CD4-positive, alpha-beta memory T cell (primary cell): Measurements from ENCODE around the gene HIVEP1. TPM values are rescaled to one million over a fixed set of nuclear protein-coding genes. Genes with fewer than 3 reads are reported as not detected.

Experiments
- CTCF ChIA-PET: fragments of 350-600 bp; sonication (Branson Sonifier 250); formaldehyde crosslinking; loops from one replicate; lab custom pipeline; 2021; ENCODE audit warnings: inconsistent platforms; ENCODE audit not compliant: partially characterized antibody; lab: Charles Lee
- POLR2A ChIA-PET: fragments of 350-600 bp; sonication (Branson Sonifier 250); formaldehyde crosslinking; loops from one replicate; lab custom pipeline; 2021; ENCODE audit not compliant: partially characterized antibody; lab: Charles Lee
- DNase-seq, 5 donors: peaks; one replicate each; pipeline versions ENCODE4 v3.0.0 to v3.0.0-alpha.2; 2020 to 2022; ENCODE audit warnings: mixed read lengths in 1 of 5
- H3K27ac ChIP-seq: one replicate; pipeline ENCODE4 v1.7.0; 2013; ENCODE audit warnings: low read depth, low read length
- H3K27me3 ChIP-seq: 2 replicates; pipeline ENCODE4 v1.7.0; 2013; ENCODE audit warnings: mild to moderate bottlenecking, low read length, moderate library complexity; ENCODE audit not compliant: insufficient read depth
- H3K36me3 ChIP-seq: 2 replicates; pipeline ENCODE4 v1.7.0; 2013; ENCODE audit warnings: mild to moderate bottlenecking, low read length, moderate library complexity; ENCODE audit not compliant: insufficient read depth
- H3K4me1 ChIP-seq: 2 replicates; pipeline ENCODE4 v1.7.0; 2013; ENCODE audit warnings: mild to moderate bottlenecking, low read length, moderate library complexity; ENCODE audit not compliant: insufficient read depth
- H3K4me3 ChIP-seq, 2 donors: one replicate each; pipeline ENCODE4 v1.7.0; 2013; ENCODE audit warnings: low read length in 2 of 2, mild to moderate bottlenecking in 1 of 2
- H3K9me3 ChIP-seq, 2 donors: one replicate each; pipeline ENCODE4 v1.7.0; 2013; ENCODE audit warnings: low read length in 2 of 2, control low read depth in 1 of 2; ENCODE audit not compliant: control insufficient read depth in 1 of 2
- H3K27ac Mint-ChIP-seq, 7 donors: one replicate each; pipeline ENCODE4 v1.8.0; 2020 to 2021; ENCODE audit warnings: mixed read lengths in 7 of 7, mild to moderate bottlenecking in 6 of 7, inconsistent platforms in 3 of 7, moderate library complexity in 3 of 7
- H3K27me3 Mint-ChIP-seq, 2 donors: one replicate each; pipeline ENCODE4 v1.8.0; 2020 to 2021; ENCODE audit warnings: mixed read lengths in 2 of 2
- H3K36me3 Mint-ChIP-seq, 2 donors: one replicate each; pipeline ENCODE4 v1.8.0; 2020 to 2021; ENCODE audit warnings: mixed read lengths in 2 of 2, inconsistent platforms in 1 of 2, mild to moderate bottlenecking in 1 of 2
- H3K4me1 Mint-ChIP-seq, 4 donors: one replicate each; pipeline ENCODE4 v1.8.0; 2020 to 2021; ENCODE audit warnings: mixed read lengths in 4 of 4, mild to moderate bottlenecking in 1 of 4
- H3K4me3 Mint-ChIP-seq, 8 donors: one replicate each; pipeline ENCODE4 v1.8.0; 2020 to 2021; ENCODE audit warnings: mixed read lengths in 8 of 8, mild to moderate bottlenecking in 7 of 8, moderate library complexity in 6 of 8, inconsistent platforms in 3 of 8
- H3K9me3 Mint-ChIP-seq, 8 donors: one replicate each; pipeline ENCODE4 v1.8.0; 2020 to 2021; ENCODE audit warnings: mixed read lengths in 8 of 8, mild to moderate bottlenecking in 5 of 8, inconsistent platforms in 3 of 8, moderate library complexity in 1 of 8
- intact Hi-C: fragments of 100-400 bp; cut with micrococcal nuclease; formaldehyde crosslinking; loops from one replicate; pipeline ENCODE4 v1.15.1; 2023
- polyA plus RNA-seq, 2 donors: library from polyadenylated mRNA; unstranded; fragments of 300-500 nt; fragmentation: Illumina TruSeq; gene quantifications; one replicate each; pipeline ENCODE4 v1.2.3, GENCODE V29; 2021
- total RNA-seq, 2 experiments: library from RNA; stranded (reverse); gene quantifications; one replicate each; pipeline ENCODE4 v1.2.3, GENCODE V29; 2021

HIVEP1 gene
- total and polyA plus RNA-seq, 4 experiments from 2014 or later, result 0.47 to 17.6 (median 11.9) TPM

DNA sequence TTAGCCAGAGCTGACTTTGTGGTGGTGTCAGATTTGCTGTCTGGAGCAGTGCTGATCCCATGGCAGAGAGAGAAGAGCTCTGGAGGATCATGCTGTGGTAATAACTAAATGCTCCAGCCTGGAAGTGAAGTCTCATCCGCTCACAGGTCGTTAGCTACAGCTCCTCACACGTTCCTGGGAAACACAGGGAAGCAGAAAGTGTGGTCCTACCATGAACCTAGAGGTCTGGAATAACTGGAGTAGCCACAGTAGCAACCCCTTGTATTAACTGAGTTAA, 2.7 kb downstream of the HIVEP1 start:
- Histone ChIP-seq H3K27ac (no peak overlapping the region), H3K4me3 (no peak overlapping the region), H3K27me3 (no peaks in the 10 kb centered on the region), H3K36me3 (peaks cover 19% of the 10 kb centered on the region), H3K4me1 (peaks cover 23% of the 10 kb centered on the region), H3K9me3 (no peaks in the 10 kb centered on the region)
- Mint-ChIP-seq H3K4me3 (peak overlapping the region in 3 of 8 donors; percentile 6 to 30 (median 29)), H3K9me3 (peaks cover 0 to 7% (median 0%) of the 10 kb centered on the region in 8 donors), H3K27ac (peak overlapping the region; percentile 49 to 98 (median 73)), H3K27me3 (peaks cover 0 to 2% of the 10 kb centered on the region in 2 donors), H3K36me3 (peaks cover 39 to 44% of the 10 kb centered on the region in 2 donors), H3K4me1 (peaks cover 28 to 56% (median 44%) of the 10 kb centered on the region in 4 donors)
- DNase-seq, result no peak
- intact Hi-C loops, result loop anchor here (5.0 to 10.0 kb wide), 3 partner anchors 122 to 1178 kb away; partner anchors contain the start of gene MAK
- CTCF ChIA-PET, result no interaction called here
- POLR2A ChIA-PET, result interaction anchor here (1.4 kb wide), 1 partner anchor 9 kb away, joined by 4 read pairs; no protein-coding TSS in a partner anchor

DNA sequence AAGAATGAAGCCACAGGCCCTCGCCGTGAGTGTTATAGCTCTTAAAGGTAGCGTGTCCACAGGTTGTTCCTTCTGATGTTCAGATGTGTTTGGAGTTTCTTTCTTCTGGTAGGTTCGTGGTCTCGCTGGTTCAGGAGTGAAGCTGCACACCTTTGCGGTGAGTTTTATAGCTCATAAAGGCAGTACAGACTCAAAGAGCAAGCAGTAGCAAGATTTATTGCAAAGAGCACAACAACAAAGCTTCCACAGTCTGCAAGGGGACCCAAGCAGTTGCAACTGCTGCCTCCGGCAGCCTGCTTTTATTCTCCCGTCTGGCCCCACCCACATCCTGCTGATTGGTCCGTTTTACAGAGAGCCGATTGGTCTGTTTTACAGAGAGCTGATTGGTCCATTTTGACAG, 5.2 kb downstream of the HIVEP1 start:
- Mint-ChIP-seq H3K36me3 (peaks cover 51% of the 10 kb centered on the region in 2 donors), H3K9me3 (peaks cover 0 to 7% (median 0%) of the 10 kb centered on the region in 8 donors), H3K27ac (peak overlapping the region in 4 of 7 donors; percentile 23 to 84 (median 32)), H3K27me3 (peaks cover 0 to 2% of the 10 kb centered on the region in 2 donors), H3K4me3 (no peak overlapping the region), H3K4me1 (peaks cover 27 to 56% (median 45%) of the 10 kb centered on the region in 4 donors)
- peaks cover 21% of the 10 kb centered on the region for H3K4me1 ChIP-seq
- peaks cover 25% of the 10 kb centered on the region for H3K36me3 ChIP-seq
- no peak overlapping the region for H3K27ac ChIP-seq
- no peaks in the 10 kb centered on the region for H3K9me3 ChIP-seq
- no peaks in the 10 kb centered on the region for H3K27me3 ChIP-seq
- intact Hi-C loops, result loop anchor here (10.0 kb wide), 1 partner anchor 218 kb away; no protein-coding TSS in a partner anchor
- peak in 1 of 5 donors; percentile 21 for DNase-seq
- ChIA-PET POLR2A (interaction anchor here (1.3 kb wide), 1 partner anchor 14 kb away, joined by 7 read pairs; no protein-coding TSS in a partner anchor), CTCF (no interaction called here)
- H3K4me3 ChIP-seq, result no peak overlapping the region

DNA sequence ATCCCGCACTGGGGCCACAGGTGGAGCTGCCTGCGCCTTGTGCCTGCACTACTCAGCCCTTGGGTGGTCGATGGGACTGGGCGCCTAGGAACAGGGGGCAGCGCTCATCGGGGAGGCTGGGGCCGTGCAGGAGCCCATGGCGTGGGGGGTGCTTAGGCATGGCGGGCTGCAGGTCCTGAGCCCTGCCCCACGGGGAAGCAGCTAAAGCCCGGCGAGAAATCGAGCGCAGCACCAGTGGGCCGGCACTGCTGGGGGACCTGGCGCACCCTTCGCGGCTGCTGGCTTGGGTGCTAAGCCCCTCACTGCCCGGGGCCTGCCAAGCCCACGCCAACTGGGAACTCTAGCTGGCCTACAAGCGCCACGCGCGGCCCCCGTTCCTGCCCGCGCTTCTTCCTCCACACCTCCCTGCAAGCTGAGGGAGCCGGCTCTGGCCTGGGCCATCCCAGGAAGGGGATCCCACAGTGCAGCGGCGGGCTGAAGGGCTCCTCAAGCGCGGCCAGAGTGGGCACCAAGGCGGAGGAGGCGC, 5.8 kb downstream of the HIVEP1 start:
- H3K36me3 Mint-ChIP-seq, result peaks cover 50 to 51% of the 10 kb centered on the region in 2 donors
- peaks cover 29 to 56% (median 45%) of the 10 kb centered on the region in 4 donors for H3K4me1 Mint-ChIP-seq
- CTCF ChIA-PET, result interaction anchor here (1.0 kb wide), 1 partner anchor 10 kb away, joined by 3 read pairs; no protein-coding TSS in a partner anchor
- peaks cover 21% of the 10 kb centered on the region for H3K4me1 ChIP-seq
- H3K9me3 Mint-ChIP-seq, result peaks cover 0 to 7% (median 0%) of the 10 kb centered on the region in 8 donors
- H3K4me3 Mint-ChIP-seq, result no peak overlapping the region
- DNase-seq, result peak in 1 of 5 donors; percentile 38
- H3K36me3 ChIP-seq, result peaks cover 25% of the 10 kb centered on the region
- H3K9me3 ChIP-seq, result no peaks in the 10 kb centered on the region
- intact Hi-C loops, result loop anchor here (10.0 kb wide), 1 partner anchor 217 kb away; no protein-coding TSS in a partner anchor
- POLR2A ChIA-PET, result interaction anchor here (1.3 kb wide), 1 partner anchor 13 kb away, joined by 7 read pairs; no protein-coding TSS in a partner anchor
- no peaks in the 10 kb centered on the region for H3K27me3 ChIP-seq
- H3K27ac ChIP-seq, result no peak overlapping the region
- peaks cover 0 to 2% of the 10 kb centered on the region in 2 donors for H3K27me3 Mint-ChIP-seq
- H3K27ac Mint-ChIP-seq, result no peak overlapping the region
- H3K4me3 ChIP-seq, result no peak overlapping the region

DNA sequence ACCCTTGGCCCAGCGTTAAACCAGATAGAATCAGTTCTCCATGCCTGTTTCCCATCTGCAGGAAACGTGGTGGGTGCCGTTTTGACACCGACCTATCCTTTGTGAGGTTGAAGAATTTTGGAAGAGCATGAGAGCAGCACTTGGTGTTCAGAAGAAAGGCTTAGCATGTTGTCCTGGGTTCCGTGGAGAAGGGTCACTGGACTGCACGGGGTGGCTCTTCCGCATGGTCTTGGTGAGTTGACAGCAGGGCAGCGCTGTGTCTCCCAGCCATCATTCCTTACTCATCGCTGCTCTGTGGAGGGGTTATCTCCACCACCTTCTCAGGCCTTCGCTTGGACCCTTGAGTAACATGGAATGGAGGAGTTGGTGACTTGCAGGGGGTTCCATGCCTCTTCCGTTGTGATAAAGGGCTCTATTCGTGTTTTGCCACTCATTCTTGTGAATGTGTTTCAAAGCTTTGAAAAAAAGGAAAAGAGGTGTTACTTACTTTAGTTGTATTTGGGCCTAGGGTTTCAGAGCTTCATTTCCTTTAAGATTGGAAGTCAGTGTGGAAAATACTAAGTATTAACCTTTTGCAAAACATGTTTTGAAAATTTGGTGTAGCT, 8.2 kb downstream of the HIVEP1 start:
- Histone ChIP-seq H3K9me3 (no peaks in the 10 kb centered on the region), H3K36me3 (peaks cover 25% of the 10 kb centered on the region), H3K4me3 (no peak overlapping the region), H3K27ac (no peak overlapping the region), H3K27me3 (no peaks in the 10 kb centered on the region), H3K4me1 (peaks cover 12% of the 10 kb centered on the region)
- Mint-ChIP-seq H3K27me3 (no peaks in the 10 kb centered on the region), H3K4me3 (peak overlapping the region in 1 of 8 donors; percentile 15), H3K36me3 (peaks cover 44% of the 10 kb centered on the region in 2 donors), H3K9me3 (peaks cover 0 to 5% (median 0%) of the 10 kb centered on the region in 8 donors), H3K4me1 (peaks cover 27 to 53% (median 40%) of the 10 kb centered on the region in 4 donors), H3K27ac (peak overlapping the region in 6 of 7 donors; percentile 7 to 62 (median 47))
- intact Hi-C loops, result no loop called here
- CTCF ChIA-PET, result no interaction called here
- no peak for DNase-seq
- POLR2A ChIA-PET, result no interaction called here

- Histone ChIP-seq H3K27ac (no peak overlapping the region), H3K36me3 (peaks cover 11% of the 10 kb centered on the region), H3K27me3 (no peaks in the 10 kb centered on the region), H3K4me1 (peaks cover 20% of the 10 kb centered on the region), H3K9me3 (no peaks in the 10 kb centered on the region), H3K4me3 (no peak overlapping the region)
- H3K27ac Mint-ChIP-seq, result no peak overlapping the region
- intact Hi-C loops, result no loop called here
- POLR2A ChIA-PET, result interaction anchor here (1.2 kb wide), 1 partner anchor 10 kb away, joined by 3 read pairs; the partner anchor contains the start of gene HIVEP1
- H3K36me3 Mint-ChIP-seq, result peaks cover 32 to 38% of the 10 kb centered on the region in 2 donors
- no peak for DNase-seq
- CTCF ChIA-PET, result interaction anchor here (1.2 kb wide), 1 partner anchor 9 kb away, joined by 3 read pairs; no protein-coding TSS in a partner anchor
- no peaks in the 10 kb centered on the region for H3K27me3 Mint-ChIP-seq
- no peaks in the 10 kb centered on the region for H3K9me3 Mint-ChIP-seq
- H3K4me1 Mint-ChIP-seq, result peaks cover 28 to 56% (median 44%) of the 10 kb centered on the region in 4 donors
- H3K4me3 Mint-ChIP-seq, result no peak overlapping the region
These were observed 10.4 kb downstream of the HIVEP1 start for GRCh38 chr6:12022481-12022880.

DNA sequence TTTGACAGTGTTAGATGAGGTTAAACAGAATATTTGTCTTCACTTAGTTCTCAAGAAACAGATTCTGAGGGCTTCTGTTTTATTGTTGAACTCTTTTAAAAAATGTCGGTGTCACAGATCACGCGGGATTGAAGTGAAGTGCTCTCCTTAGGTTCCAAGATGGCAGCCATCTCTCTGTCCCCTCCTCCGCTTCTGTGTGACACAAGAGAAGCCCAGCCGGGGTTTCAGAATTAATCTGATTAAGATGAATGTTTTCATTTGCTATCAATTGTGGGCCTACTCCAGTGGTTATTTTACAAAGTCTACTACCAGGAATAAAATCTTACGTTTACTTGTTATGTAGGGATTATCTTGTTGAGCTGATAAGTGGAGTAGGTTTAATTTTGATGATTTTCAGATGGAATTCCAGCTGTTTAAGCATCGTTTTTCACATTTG, 10.9 kb downstream of the HIVEP1 start:
- no peaks in the 10 kb centered on the region for H3K27me3 Mint-ChIP-seq
- H3K27me3 ChIP-seq, result no peaks in the 10 kb centered on the region
- H3K36me3 Mint-ChIP-seq, result peaks cover 29 to 39% of the 10 kb centered on the region in 2 donors
- DNase-seq, result no peak
- peaks cover 28 to 57% (median 47%) of the 10 kb centered on the region in 4 donors for H3K4me1 Mint-ChIP-seq
- H3K9me3 Mint-ChIP-seq, result peaks cover 0 to 2% (median 0%) of the 10 kb centered on the region in 8 donors
- H3K27ac ChIP-seq, result no peak overlapping the region
- no peaks in the 10 kb centered on the region for H3K9me3 ChIP-seq
- H3K4me1 ChIP-seq, result peaks cover 20% of the 10 kb centered on the region
- POLR2A ChIA-PET, result interaction anchor here (1.0 to 1.2 kb wide), 2 partner anchors 9 to 11 kb away, joined by 3 to 4 read pairs; partner anchors contain the start of gene HIVEP1
- intact Hi-C loops, result no loop called here
- no peak overlapping the region for H3K4me3 Mint-ChIP-seq
- no peak overlapping the region for H3K27ac Mint-ChIP-seq
- CTCF ChIA-PET, result interaction anchor here (1.2 kb wide), 1 partner anchor 9 kb away, joined by 3 read pairs; no protein-coding TSS in a partner anchor
- no peak overlapping the region for H3K4me3 ChIP-seq
- peaks cover 11% of the 10 kb centered on the region for H3K36me3 ChIP-seq

DNA sequence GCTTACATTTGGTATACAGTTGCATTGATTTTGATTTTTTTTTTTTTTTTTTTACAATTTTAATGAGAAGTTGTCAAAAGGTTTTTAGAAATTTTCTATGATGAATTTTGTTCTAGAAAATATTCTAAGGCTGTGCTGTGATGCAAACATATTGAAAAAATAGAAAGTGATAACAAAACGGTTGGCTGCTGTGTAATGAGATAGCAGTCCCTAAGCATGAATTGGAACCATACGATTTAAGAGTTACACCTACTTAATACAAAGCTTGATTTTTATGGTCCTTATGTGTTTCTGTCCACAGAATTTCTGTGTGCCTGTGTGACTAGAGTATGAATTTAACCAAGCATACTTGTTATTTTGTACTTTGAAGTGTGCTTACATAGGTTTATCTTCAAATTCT, 12.1 kb downstream of the HIVEP1 start:
- Histone ChIP-seq H3K9me3 (no peaks in the 10 kb centered on the region), H3K27me3 (no peaks in the 10 kb centered on the region), H3K36me3 (peaks cover 11% of the 10 kb centered on the region), H3K4me1 (peaks cover 25% of the 10 kb centered on the region), H3K4me3 (no peak overlapping the region), H3K27ac (no peak overlapping the region)
- Mint-ChIP-seq H3K27me3 (no peaks in the 10 kb centered on the region), H3K4me3 (no peak overlapping the region), H3K27ac (peak overlapping the region in 2 of 7 donors; percentile 24 to 57), H3K36me3 (peaks cover 33 to 43% of the 10 kb centered on the region in 2 donors), H3K4me1 (peaks cover 30 to 48% (median 40%) of the 10 kb centered on the region in 4 donors), H3K9me3 (peaks cover 0 to 14% (median 3%) of the 10 kb centered on the region in 8 donors)
- POLR2A ChIA-PET, result interaction anchor here (1.0 kb wide), 1 partner anchor 12 kb away, joined by 5 read pairs; the partner anchor contains the start of gene HIVEP1
- intact Hi-C loops, result no loop called here
- CTCF ChIA-PET, result no interaction called here
- DNase-seq, result no peak
